Fibroblast of the aortic adventitia (primary cell): Measurements from ENCODE around the gene CCDC78. TPM values are rescaled to one million over a fixed set of nuclear protein-coding genes. Genes with fewer than 3 reads are reported as not detected.
A peak's percentile ranks its signal among the peaks of the same experiment; 100 is the strongest.

Source experiments
- DNase-seq: peaks from one replicate; pipeline ENCODE4 v3.0.0-alpha.2; 2010; ENCODE audit warnings: low read depth
- H3K4me3 ChIP-seq: 2 replicates; pipeline ENCODE4 v1.5.1; 2011; ENCODE audit warnings: low read depth, mild to moderate bottlenecking, control low read depth, low read length, moderate library complexity
- CTCF ChIP-seq: IDR thresholded peaks from 2 replicates; pipeline ENCODE4 v1.5.1; 2011; ENCODE audit warnings: mild to moderate bottlenecking, low read length, control low read depth, inconsistent platforms; ENCODE audit not compliant: insufficient read depth
- total RNA-seq: library from RNA; depleted of rRNA; stranded (reverse); fragments of >200 nt; gene quantifications from 2 replicates; pipeline ENCODE4 v1.2.3, GENCODE V29; 2012; ENCODE audit warnings: low replicate concordance

Gene CCDC78
- total RNA-seq, 1 donor, result 1.8 TPM

GRCh38 chr16:727291-727977 lies 1.2 kb upstream of the CCDC78 start:
- no peak for DNase-seq
- TF ChIP-seq CTCF, result no peak
- H3K4me3 ChIP-seq, result peak overlapping the region; percentile 73

GRCh38 chr16:726188-726437 lies 130 bp downstream of the CCDC78 start:
- no peak for DNase-seq
- TF ChIP-seq CTCF, result no peak

GRCh38 chr16:725463-726187 lies 618 bp downstream of the CCDC78 start:
- no peak for DNase-seq

More at GRCh38 chr16:726188-726437, 130 bp downstream of the CCDC78 start:
- H3K4me3 ChIP-seq, result no peak overlapping the region

GRCh38 chr16:725041-725376 lies 1.2 kb downstream of the CCDC78 start:
- no peak overlapping the region for H3K4me3 ChIP-seq
- no peak for TF ChIP-seq CTCF
- DNase-seq, result no peak

More at GRCh38 chr16:725463-726187, 618 bp downstream of the CCDC78 start:
- TF ChIP-seq CTCF, result no peak
- no peak overlapping the region for H3K4me3 ChIP-seq

GRCh38 chr16:724188-725040 lies 1.8 kb downstream of the CCDC78 start:
- TF ChIP-seq CTCF, result no peak
- no peak for DNase-seq
- no peak overlapping the region for H3K4me3 ChIP-seq

- no peak overlapping the region for H3K4me3 ChIP-seq
- no peak for DNase-seq
- no peak for TF ChIP-seq CTCF
These were observed 2.5 kb downstream of the CCDC78 start for GRCh38 chr16:723695-724094.
